HG02970 (cell line): ENCODE data around the gene DNASE2B.

ENCODE experiments used
- ATAC-seq: cut with Tn5 transposase; IDR thresholded peaks from one replicate; pipeline ENCODE4 v1.9.1; 2021; ENCODE audit warnings: mild to moderate bottlenecking, moderate library complexity, moderate number of reproducible peaks; ENCODE audit not compliant: unreplicated experiment, low FRiP score

The DNASE2B gene

GRCh38 chr1:84373436-84374141 lies 24.7 kb upstream of the DNASE2B start:
- no peak for ATAC-seq

GRCh38 chr1:84374991-84375696 lies 23.1 kb upstream of the DNASE2B start:
- no peak for ATAC-seq

DNA sequence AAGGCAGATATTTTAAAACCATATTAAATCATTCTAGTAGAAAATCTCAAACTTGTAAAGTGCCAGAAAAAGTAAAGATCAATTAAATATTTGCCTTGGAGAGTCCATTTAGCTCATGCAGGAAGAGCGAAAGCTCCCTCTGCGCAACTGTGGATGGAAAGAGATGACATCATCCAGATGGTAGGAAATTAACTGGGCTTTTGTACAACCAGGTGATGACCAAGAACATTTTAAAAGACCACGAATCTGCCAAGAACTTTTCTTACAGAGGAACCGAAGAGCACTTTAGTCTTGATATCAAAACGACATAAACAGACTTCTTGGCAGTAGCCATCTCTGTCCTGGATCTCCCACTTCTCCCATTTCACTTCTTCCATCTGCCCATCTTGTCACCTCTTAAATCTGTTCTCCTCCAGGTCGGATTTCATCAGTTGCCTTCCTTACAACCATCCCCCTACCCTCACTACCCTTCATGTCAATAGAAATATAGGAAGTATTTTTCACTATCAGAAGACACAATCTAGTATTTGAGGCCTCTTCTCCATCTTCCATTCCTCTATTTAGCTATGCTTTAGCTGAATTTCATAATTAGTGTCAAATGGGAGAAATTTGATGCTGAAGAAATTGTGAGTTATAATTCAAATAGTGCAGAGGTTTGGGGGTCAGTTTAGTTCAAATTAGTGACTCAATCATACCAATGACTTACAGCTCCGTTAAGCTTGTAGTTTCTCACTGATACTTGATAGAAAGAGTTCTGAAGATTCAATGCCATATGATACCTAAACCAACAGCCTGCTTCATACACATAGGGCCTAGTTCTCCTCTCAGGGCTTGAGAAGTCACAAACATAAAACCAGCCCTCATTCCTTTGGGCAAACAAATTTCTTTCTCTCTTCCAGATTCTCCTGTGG lies 22.0 kb upstream of the DNASE2B start:
- ATAC-seq: no peak

DNA sequence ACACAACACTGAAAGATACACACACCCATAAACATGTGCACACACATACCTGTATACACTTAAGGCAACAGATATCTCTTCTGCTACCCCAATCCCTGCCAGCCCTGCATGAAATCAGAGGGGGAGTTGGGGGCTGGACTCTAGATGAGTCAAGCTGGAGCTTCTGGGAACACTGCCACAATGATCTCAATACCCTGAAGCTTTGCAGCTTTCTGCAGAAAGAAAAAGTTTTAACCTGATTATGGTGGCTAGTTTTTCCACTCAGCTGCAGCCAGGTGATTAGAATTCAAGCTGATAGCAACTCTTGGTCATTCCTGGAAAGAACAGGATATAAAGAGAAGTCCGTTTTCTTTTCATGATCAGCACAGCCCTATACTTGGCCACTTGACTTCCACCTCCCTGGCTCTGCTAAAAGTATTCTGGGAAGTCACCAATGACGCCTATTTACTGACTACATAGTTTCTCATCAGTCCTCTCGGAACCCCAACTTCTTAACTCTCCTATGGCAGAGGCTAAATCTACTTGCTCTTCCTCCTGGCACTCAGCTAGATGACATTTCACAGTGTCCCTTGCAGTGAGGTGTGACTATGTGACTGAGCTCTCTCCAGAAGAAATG lies 20.7 kb upstream of the DNASE2B start:
- no peak for ATAC-seq

- ATAC-seq: no peak
These were observed 19.0 kb upstream of the DNASE2B start for GRCh38 chr1:84379138-84379916.

DNA sequence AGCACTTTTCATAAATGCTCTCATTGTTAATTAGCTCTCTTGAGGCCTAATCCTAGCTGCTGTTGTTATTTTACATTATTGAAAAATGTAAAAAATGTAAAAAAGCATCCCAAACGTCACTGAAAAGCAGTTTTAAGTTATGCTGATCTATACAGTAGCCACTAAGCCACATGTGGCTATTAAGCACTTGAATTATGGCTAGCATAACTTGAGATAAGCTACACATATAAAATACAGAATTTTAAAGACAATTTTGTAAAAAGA lies 18.4 kb upstream of the DNASE2B start:
- ATAC-seq: no peak

GRCh38 chr1:84382127-84382526 lies 16.2 kb upstream of the DNASE2B start:
- ATAC-seq: no peak

DNA sequence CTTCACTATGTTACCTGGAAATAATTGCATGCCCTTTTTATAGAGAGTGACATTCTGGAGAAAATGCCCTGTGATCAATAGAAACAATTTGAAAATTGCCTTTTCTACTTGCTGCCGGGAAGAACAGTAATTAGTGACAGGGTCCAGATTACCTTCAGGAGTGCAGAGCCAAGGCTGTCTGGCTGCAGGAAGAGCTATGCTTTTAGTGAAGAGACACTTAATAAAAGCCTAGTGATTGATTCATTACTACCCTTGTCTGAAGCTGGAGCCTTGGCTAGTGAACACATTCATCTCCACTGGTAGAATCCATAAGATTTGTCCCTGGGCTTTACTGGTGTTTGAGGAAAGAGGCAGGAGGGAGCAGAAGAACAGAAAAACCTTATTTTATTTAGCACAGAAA lies 12.9 kb upstream of the DNASE2B start:
- no peak for ATAC-seq

GRCh38 chr1:84386716-84387479 lies 11.4 kb upstream of the DNASE2B start:
- no peak for ATAC-seq

- no peak for ATAC-seq
These were observed 10.7 kb upstream of the DNASE2B start for GRCh38 chr1:84387480-84388163.

DNA sequence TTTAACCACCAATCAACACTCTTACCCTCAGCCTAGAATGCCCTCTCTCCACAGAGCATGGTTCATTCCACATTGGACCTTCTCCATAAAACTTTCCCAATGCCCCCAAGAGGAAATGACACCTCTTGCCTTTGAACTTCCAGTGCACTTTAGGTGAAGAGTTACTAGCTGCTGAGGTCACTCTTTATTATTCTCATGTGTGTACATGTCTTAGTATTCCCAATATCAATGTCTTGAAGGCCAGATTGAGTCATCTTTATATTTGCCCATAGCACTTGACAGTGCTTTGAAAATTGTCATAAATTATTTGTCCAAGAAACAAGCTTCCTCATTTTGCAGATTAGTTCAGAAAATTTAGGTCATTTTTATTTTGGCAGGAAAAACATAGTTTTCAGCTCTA lies 8.1 kb upstream of the DNASE2B start:
- no peak for ATAC-seq

- ATAC-seq: no peak
These were observed 2.9 kb downstream of the DNASE2B start for GRCh38 chr1:84401156-84401555.

GRCh38 chr1:84402060-84402459 lies 3.8 kb downstream of the DNASE2B start:
- no peak for ATAC-seq

DNA sequence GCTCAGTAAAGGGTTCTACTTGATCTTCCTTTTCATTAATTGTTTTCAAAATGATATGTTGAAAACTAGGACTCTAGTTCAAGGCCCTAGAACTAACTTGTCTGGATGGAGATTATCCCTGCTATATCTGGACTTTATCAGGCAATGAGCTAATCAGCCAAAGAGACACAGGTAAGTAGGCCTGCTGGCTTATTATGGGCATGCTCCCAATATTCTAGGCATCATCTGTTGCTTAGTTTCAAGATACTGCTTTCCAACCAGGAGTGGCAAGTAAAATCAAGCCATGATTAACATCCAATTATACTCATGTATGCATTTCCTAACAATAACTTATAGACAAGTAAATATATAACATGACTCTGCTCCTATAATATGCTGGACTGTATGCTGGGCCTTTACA lies 4.2 kb downstream of the DNASE2B start:
- ATAC-seq: no peak

GRCh38 chr1:84403347-84403746 lies 5.1 kb downstream of the DNASE2B start:
- no peak for ATAC-seq

GRCh38 chr1:84406346-84406861 lies 8.1 kb downstream of the DNASE2B start:
- no peak for ATAC-seq

DNA sequence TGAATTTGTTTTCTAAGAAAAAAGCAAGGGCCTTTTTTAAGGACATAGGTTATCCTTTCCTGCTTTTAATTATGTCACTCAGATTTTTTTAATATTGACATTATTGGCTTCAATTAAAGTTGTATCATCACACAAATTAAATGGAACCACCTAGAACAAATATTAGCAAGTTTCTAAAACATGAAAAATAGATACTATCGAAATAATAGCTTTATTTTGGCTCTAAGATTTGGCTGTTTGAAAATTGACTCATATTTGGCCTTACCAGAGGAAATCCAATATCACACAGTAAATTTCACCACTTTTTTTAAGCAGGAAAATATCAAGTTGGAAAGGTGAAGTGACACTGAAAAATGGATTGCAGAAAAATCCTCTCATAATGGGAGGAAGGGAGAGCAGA lies 9.2 kb downstream of the DNASE2B start:
- no peak for ATAC-seq

- ATAC-seq: no peak
These were observed 9.7 kb downstream of the DNASE2B start for GRCh38 chr1:84407958-84408422.

GRCh38 chr1:84409888-84410287 lies 11.6 kb downstream of the DNASE2B start:
- no peak for ATAC-seq
